Measurements from ENCODE around the gene KITLG. TPM values are rescaled to one million over a fixed set of nuclear protein-coding genes. Genes with fewer than 3 reads are reported as not detected.

Gene KITLG
- polyA plus RNA-seq, 2 of the 4 experiments (the other 2 are of a cell fraction): 8.0 to 10.1 TPM

GRCh38 chr12:88566430-88566829 is 13.8 kb downstream of the KITLG start:
- 0 out of 6 replicates have a peak overlapping the region, but pooled peaks of 1 of the 2 experiments have one; percentile 30 for H3K27ac ChIP-seq
- no peak for DNase-seq (ENCODE audit: low read depth in 1 of 2, low spot score in 1 of 2)

GRCh38 chr12:88562846-88563582 is 17.3 kb downstream of the KITLG start:
- ATAC-seq (no peak), DNase-seq (ENCODE audit: low read depth in 1 of 2, low spot score in 1 of 2) (no peak), FAIRE-seq (no peak)
- Histone ChIP-seq H3K4me3 (no peak overlapping the region), H3K4me2 (no peak overlapping the region), H3K9me3 (no peaks in the 10 kb centered on the region), H3K27ac (no peak overlapping the region), H3K4me1 (peaks cover 18% of the 10 kb centered on the region)
- CTCF ChIA-PET: interaction anchor here (0.9 to 1.2 kb wide), 2 partner anchors 9 to 15 kb away, joined by 4 to 5 read pairs; no protein-coding TSS in a partner anchor
- TF ChIP-seq CBX8 (IDR thresholded peaks at IDR 0.05) (no peak), MAFK (IDR thresholded peaks at IDR 0.05; ENCODE audit: partially characterized antibody) (peak; percentile 84), GATA3 (IDR thresholded peaks at IDR 0.05; ENCODE audit: borderline replicate concordance) (peak; percentile 27; the same call in 1 of the 2 replicates), TFCP2L1 (CRISPR knock-in tag; IDR thresholded peaks at IDR 0.05) (no peak), POLR2AphosphoS2 (conservative IDR thresholded peaks at IDR 0.05; ENCODE audit: low read length) (no peak), TP53 (CRISPR knock-in tag; IDR thresholded peaks at IDR 0.05) (no peak), MAX (IDR thresholded peaks at IDR 0.05) (no peak)
- 88% methylated on average over 4 of the region's 4 CpGs for WGBS (ENCODE audit: missing lambda C conversion rate)
- POLR2A ChIA-PET: no interaction called here

More at GRCh38 chr12:88566430-88566829, 13.8 kb downstream of the KITLG start:
- Histone ChIP-seq H3K4me1 (peaks cover 26% of the 10 kb centered on the region), H3K4me2 (0 out of 3 replicates have a peak overlapping the region, but pooled peaks have one; percentile 11), H3K9me3 (no peaks in the 10 kb centered on the region), H3K4me3 (no peak overlapping the region)
- FAIRE-seq (no peak), ATAC-seq (peak in 1 of 2 experiments; percentile 31; a peak in 1 of 6 replicates)
- TF ChIP-seq E2F6 (IDR thresholded peaks at IDR 0.05; ENCODE audit: borderline replicate concordance, low read depth) (no peak), FOSL2 (IDR thresholded peaks at IDR 0.05) (no peak), FOSL2 (CRISPR knock-in tag; IDR thresholded peaks at IDR 0.05) (no peak), HOXA7 (CRISPR knock-in tag; IDR thresholded peaks at IDR 0.05) (no peak), BHLHE40 (IDR thresholded peaks at IDR 0.05; ENCODE audit: low read depth, low read length) (no peak)
- ChIA-PET CTCF (interaction anchor here (0.7 to 3.1 kb wide), 2 partner anchors 13 to 352 kb away, joined by 3 to 11 read pairs; partner anchors contain the start of gene KITLG), POLR2A (no interaction called here)
- WGBS (ENCODE audit: missing lambda C conversion rate): 58% methylated on average over 4 of the region's 4 CpGs

GRCh38 chr12:88562151-88562550 is 18.1 kb downstream of the KITLG start:
- no peak for DNase-seq (ENCODE audit: low read depth in 1 of 2, low spot score in 1 of 2)
- TF ChIP-seq FOSB (CRISPR knock-in tag; IDR thresholded peaks at IDR 0.05) (no peak), CEBPB (IDR thresholded peaks at IDR 0.05) (peak in 1 of 2 experiments; percentile 8; a peak in 1 of 4 replicates), USF2 (IDR thresholded peaks at IDR 0.05) (no peak), EHF (CRISPR knock-in tag; IDR thresholded peaks at IDR 0.05) (no peak), NPAS2 (CRISPR knock-in tag; IDR thresholded peaks at IDR 0.05; ENCODE audit: borderline replicate concordance) (no peak), ZSCAN20 (CRISPR knock-in tag; IDR thresholded peaks at IDR 0.05) (no peak)
- H3K27ac ChIP-seq: no peak overlapping the region
- no peak overlapping the region for H3K4me3 ChIP-seq
- no peak overlapping the region for H3K4me2 ChIP-seq
- no peak for ATAC-seq
- CTCF ChIA-PET: no interaction called here
- no peak for FAIRE-seq
- 80% methylated on average over 2 of the region's 2 CpGs for WGBS (ENCODE audit: missing lambda C conversion rate)
- H3K9me3 ChIP-seq: no peaks in the 10 kb centered on the region
- POLR2A ChIA-PET: no interaction called here
- peaks cover 18% of the 10 kb centered on the region for H3K4me1 ChIP-seq

GRCh38 chr12:88559772-88560171 is 20.5 kb downstream of the KITLG start:
- ATAC-seq (no peak), FAIRE-seq (no peak), DNase-seq (ENCODE audit: low read depth in 1 of 2, low spot score in 1 of 2) (peak in 1 of 2 experiments; percentile 38)
- ChIA-PET CTCF (interaction anchor here (1.1 kb wide), 1 partner anchor 9 kb away, joined by 3 read pairs; no protein-coding TSS in a partner anchor), POLR2A (no interaction called here)
- Histone ChIP-seq H3K27ac (peak overlapping the region; percentile 17 to 59; a peak in 3 of 6 replicates), H3K4me3 (no peak overlapping the region), H3K9me3 (no peaks in the 10 kb centered on the region), H3K4me2 (no peak overlapping the region), H3K4me1 (peaks cover 14% of the 10 kb centered on the region)
- 67% methylated on average over 2 of the region's 2 CpGs for WGBS (ENCODE audit: missing lambda C conversion rate)
- TF ChIP-seq SREBF2 (IDR thresholded peaks at IDR 0.05): no peak
- TF ChIP-seq CEBPB (IDR thresholded peaks at IDR 0.05): no peak
- TF ChIP-seq CHD4 (IDR thresholded peaks at IDR 0.05; ENCODE audit: borderline replicate concordance): no peak
- no peak for TF ChIP-seq KDM1A (IDR thresholded peaks at IDR 0.05; ENCODE audit: low read depth)
- TF ChIP-seq HMGXB4 (CRISPR knock-in tag; IDR thresholded peaks at IDR 0.05; ENCODE audit: borderline replicate concordance): no peak
- TF ChIP-seq RAD21 (conservative IDR thresholded peaks at IDR 0.05 in 1 of 2, IDR thresholded peaks at IDR 0.05 in 1 of 2): no peak
- no peak for TF ChIP-seq HOXB13 (CRISPR knock-in tag; IDR thresholded peaks at IDR 0.05; ENCODE audit: low read depth)
- no peak for TF ChIP-seq MYC (IDR thresholded peaks at IDR 0.05; ENCODE audit: borderline replicate concordance, low read length)
- TF ChIP-seq CHD2 (IDR thresholded peaks at IDR 0.05; ENCODE audit: low read length, partially characterized antibody): no peak
- no peak for TF ChIP-seq EHMT2 (IDR thresholded peaks at IDR 0.05; ENCODE audit: low read depth)
- no peak for TF ChIP-seq MAFK (IDR thresholded peaks at IDR 0.05; ENCODE audit: partially characterized antibody)
- TF ChIP-seq NPAS2 (CRISPR knock-in tag; IDR thresholded peaks at IDR 0.05; ENCODE audit: borderline replicate concordance): no peak
- no peak for TF ChIP-seq HOXB5 (CRISPR knock-in tag; IDR thresholded peaks at IDR 0.05)
- TF ChIP-seq HDAC2 (IDR thresholded peaks at IDR 0.05): no peak
